A549 (cell line): ENCODE results near the gene SSR1.

ENCODE experiments used
- CBX2 ChIP-seq: fragments of 200-600 bp; sonication (generic); IDR thresholded peaks from 2 replicates; pipeline ENCODE4 v1.6.1; 2016; ENCODE audit warnings: low read depth, mild to moderate bottlenecking, borderline replicate concordance
- CHD2 ChIP-seq: fragments of 150-350 bp; IDR thresholded peaks from 2 replicates; pipeline ENCODE4 v1.6.1; 2014; ENCODE audit warnings: low read length; ENCODE audit not compliant: partially characterized antibody
- CTCF ChIP-seq: fragments of >200 bp; sonication (Bioruptor Twin); formaldehyde crosslinking; IDR thresholded peaks from 3 replicates; pipeline ENCODE4 v1.5.1; 2016
- ELK1 ChIP-seq: fragments of 150-350 bp; IDR thresholded peaks from 2 replicates; pipeline ENCODE4 v1.6.1; 2014; ENCODE audit warnings: low read depth, mild to moderate bottlenecking, low read length
- MAZ ChIP-seq: fragments of 150-350 bp; IDR thresholded peaks from 2 replicates; pipeline ENCODE4 v1.6.1; 2014; ENCODE audit warnings: antibody characterized with exemption, low read depth, low read length, borderline replicate concordance
- POLR2A ChIP-seq: IDR thresholded peaks from 2 replicates; pipeline ENCODE4 v1.6.1; 2012; ENCODE audit warnings: mild to moderate bottlenecking, low read length
- REST ChIP-seq: fragments of 200-600 bp; sonication (generic); IDR thresholded peaks from 2 replicates; pipeline ENCODE4 v1.6.1; 2016; ENCODE audit warnings: antibody characterized with exemption, mild to moderate bottlenecking, moderate library complexity
- TF ChIP-seq, protein P1 (sequence below): fragments of 450-650 bp; IDR thresholded peaks from 2 replicates; pipeline ENCODE4 v1.6.1; 2014; ENCODE audit warnings: antibody characterized with exemption
- TF ChIP-seq, protein P2 (sequence below): IDR thresholded peaks from 2 replicates; pipeline ENCODE4 v1.6.1; 2012
- TF ChIP-seq, protein P3 (sequence below): IDR thresholded peaks from 2 replicates; pipeline ENCODE4 v1.6.1; 2012; ENCODE audit warnings: low read depth, borderline replicate concordance

DNA sequence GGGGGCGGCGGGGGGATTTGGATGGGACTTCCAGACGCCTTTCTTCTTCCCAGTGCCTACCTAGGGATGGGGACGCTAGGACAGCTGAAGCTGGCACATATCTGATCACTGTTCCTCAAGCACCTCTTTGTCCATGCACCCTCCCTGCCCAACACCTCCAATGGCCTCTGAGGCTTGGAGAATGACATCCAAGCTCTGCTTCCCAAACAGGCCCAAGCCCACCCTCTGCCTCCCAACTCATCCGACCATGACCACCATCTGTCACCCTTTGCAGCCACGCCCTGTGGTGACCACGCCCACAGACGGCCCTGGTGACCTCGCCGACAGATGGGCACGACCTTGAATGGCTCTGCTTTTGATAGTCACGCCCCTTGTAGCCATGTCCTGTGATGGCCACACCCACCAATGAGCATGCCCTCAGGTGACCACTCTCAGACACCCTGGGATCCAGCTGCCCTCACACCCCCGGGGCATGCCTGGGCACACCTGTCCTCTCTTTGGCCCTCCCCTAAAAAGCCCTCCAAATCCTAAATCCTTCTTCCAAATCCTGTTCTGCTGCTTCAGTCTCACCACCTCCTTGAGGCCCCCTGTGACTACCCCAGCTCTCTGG is 51.0 kb downstream of the SSR1 start:
- TF ChIP-seq, protein P1, sequence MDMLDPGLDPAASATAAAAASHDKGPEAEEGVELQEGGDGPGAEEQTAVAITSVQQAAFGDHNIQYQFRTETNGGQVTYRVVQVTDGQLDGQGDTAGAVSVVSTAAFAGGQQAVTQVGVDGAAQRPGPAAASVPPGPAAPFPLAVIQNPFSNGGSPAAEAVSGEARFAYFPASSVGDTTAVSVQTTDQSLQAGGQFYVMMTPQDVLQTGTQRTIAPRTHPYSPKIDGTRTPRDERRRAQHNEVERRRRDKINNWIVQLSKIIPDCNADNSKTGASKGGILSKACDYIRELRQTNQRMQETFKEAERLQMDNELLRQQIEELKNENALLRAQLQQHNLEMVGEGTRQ = no peak
- TF ChIP-seq REST (no peak), CBX2 (no peak), MAZ (no peak), CTCF (no peak), CHD2 (no peak), POLR2A (no peak), ELK1 (no peak)
- TF ChIP-seq, protein P2, sequence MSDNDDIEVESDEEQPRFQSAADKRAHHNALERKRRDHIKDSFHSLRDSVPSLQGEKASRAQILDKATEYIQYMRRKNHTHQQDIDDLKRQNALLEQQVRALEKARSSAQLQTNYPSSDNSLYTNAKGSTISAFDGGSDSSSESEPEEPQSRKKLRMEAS = no peak
- TF ChIP-seq, protein P3, sequence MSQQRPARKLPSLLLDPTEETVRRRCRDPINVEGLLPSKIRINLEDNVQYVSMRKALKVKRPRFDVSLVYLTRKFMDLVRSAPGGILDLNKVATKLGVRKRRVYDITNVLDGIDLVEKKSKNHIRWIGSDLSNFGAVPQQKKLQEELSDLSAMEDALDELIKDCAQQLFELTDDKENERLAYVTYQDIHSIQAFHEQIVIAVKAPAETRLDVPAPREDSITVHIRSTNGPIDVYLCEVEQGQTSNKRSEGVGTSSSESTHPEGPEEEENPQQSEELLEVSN = no peak
